Astrocyte (in vitro differentiated cells and primary cell): ENCODE data around the gene RPS6KB2. TPM values are rescaled to one million over a fixed set of nuclear protein-coding genes. Genes with fewer than 3 reads are reported as not detected.

ENCODE experiments used
- DNase-seq: peaks from one replicate; pipeline ENCODE4 v3.0.0-alpha.2; 2010; ENCODE audit warnings: low read depth
- FAIRE-seq: peaks from 2 replicates; lab custom pipeline; 2011; peaks lifted over from hg19 to GRCh38; lab: Jason Lieb, UNC
- H2AFZ ChIP-seq: 2 replicates; pipeline ENCODE4 v1.6.0; 2012; ENCODE audit warnings: low read depth, low read length, inconsistent platforms
- H3K27ac ChIP-seq: 2 replicates; pipeline ENCODE4 v1.5.1; 2011; ENCODE audit warnings: low read depth, low read length, inconsistent platforms
- H3K27me3 ChIP-seq: 2 replicates; pipeline ENCODE4 v1.6.0; 2011; ENCODE audit warnings: low read length, inconsistent platforms; ENCODE audit not compliant: insufficient read depth
- H3K36me3 ChIP-seq: 2 replicates; pipeline ENCODE4 v1.5.1; 2011; ENCODE audit warnings: low read length, inconsistent platforms; ENCODE audit not compliant: insufficient read depth
- H3K4me1 ChIP-seq: 2 replicates; pipeline ENCODE4 v1.5.1; 2011; ENCODE audit warnings: low read length, inconsistent platforms; ENCODE audit not compliant: insufficient read depth
- H3K4me2 ChIP-seq: 2 replicates; pipeline ENCODE4 v1.6.0; 2012; ENCODE audit warnings: low read length, inconsistent platforms
- H3K4me3 ChIP-seq: 2 replicates; pipeline ENCODE4 v1.5.1; 2011; ENCODE audit warnings: low read depth, mild to moderate bottlenecking, low read length, inconsistent platforms; ENCODE audit not compliant: insufficient read depth
- H3K79me2 ChIP-seq: 2 replicates; pipeline ENCODE4 v1.6.0; 2012; ENCODE audit warnings: mild to moderate bottlenecking, low read length, inconsistent platforms; ENCODE audit not compliant: insufficient read depth
- H3K9ac ChIP-seq: 2 replicates; pipeline ENCODE4 v1.6.0; 2012; ENCODE audit warnings: mild to moderate bottlenecking, low read length, inconsistent platforms
- H3K9me3 ChIP-seq: 2 replicates; pipeline ENCODE4 v1.5.1; 2012; ENCODE audit warnings: low read depth, mild to moderate bottlenecking, low read length, inconsistent platforms; ENCODE audit not compliant: insufficient read depth
- H4K20me1 ChIP-seq: 2 replicates; pipeline ENCODE4 v1.6.0; 2012; ENCODE audit warnings: low read length, inconsistent platforms; ENCODE audit not compliant: insufficient read depth
- H3K27ac Mint-ChIP-seq: one replicate; pipeline ENCODE4 v1.8.0; 2021; ENCODE audit warnings: mild to moderate bottlenecking, mixed read lengths; ENCODE audit not compliant: unreplicated experiment
- H3K27me3 Mint-ChIP-seq: one replicate; pipeline ENCODE4 v1.8.0; 2021; ENCODE audit warnings: low read depth, mixed read lengths; ENCODE audit not compliant: unreplicated experiment
- H3K36me3 Mint-ChIP-seq: one replicate; pipeline ENCODE4 v1.8.0; 2021; ENCODE audit warnings: low read depth, mixed read lengths; ENCODE audit not compliant: unreplicated experiment
- H3K4me1 Mint-ChIP-seq: one replicate; pipeline ENCODE4 v1.8.0; 2021; ENCODE audit warnings: low read depth, mixed read lengths; ENCODE audit not compliant: unreplicated experiment
- H3K4me3 Mint-ChIP-seq: one replicate; pipeline ENCODE4 v1.8.0; 2021; ENCODE audit warnings: mild to moderate bottlenecking, moderate library complexity, mixed read lengths; ENCODE audit not compliant: unreplicated experiment
- H3K9me3 Mint-ChIP-seq: one replicate; pipeline ENCODE4 v1.8.0; 2021; ENCODE audit warnings: mild to moderate bottlenecking, mixed read lengths; ENCODE audit not compliant: unreplicated experiment
- CTCF ChIP-seq: IDR thresholded peaks from 2 replicates; pipeline ENCODE4 v1.5.1; 2011; ENCODE audit warnings: low read depth, mild to moderate bottlenecking, inconsistent platforms, low read length, moderate library complexity; ENCODE audit not compliant: insufficient read depth
- EZH2 ChIP-seq: IDR thresholded peaks from 2 replicates; pipeline ENCODE4 v1.6.1; 2012; ENCODE audit warnings: mild to moderate bottlenecking, low read length, inconsistent platforms; ENCODE audit not compliant: insufficient read depth
- total RNA-seq: library from RNA; stranded (reverse); gene quantifications from 2 replicates; pipeline ENCODE4 v1.2.1, GENCODE V29; 2021

Gene RPS6KB2
- total RNA-seq, 1 donor from 2014 or later = 52.9 TPM

- Histone ChIP-seq H3K9ac (no peak overlapping the region), H3K27me3 (peaks cover 3% of the 10 kb centered on the region), H3K4me3 (no peak overlapping the region), H3K4me1 (peaks cover 17% of the 10 kb centered on the region), H3K36me3 (no peaks in the 10 kb centered on the region), H3K79me2 (peaks cover 10% of the 10 kb centered on the region), H2AFZ (no peak overlapping the region), H3K9me3 (no peaks in the 10 kb centered on the region), H3K27ac (no peak overlapping the region), H4K20me1 (peaks cover 8% of the 10 kb centered on the region), H3K4me2 (no peak overlapping the region)
- Mint-ChIP-seq H3K4me1 (peaks cover 20% of the 10 kb centered on the region), H3K36me3 (no peaks in the 10 kb centered on the region), H3K4me3 (peak overlapping the region; percentile 30), H3K27me3 (no peaks in the 10 kb centered on the region), H3K9me3 (no peaks in the 10 kb centered on the region), H3K27ac (no peak overlapping the region)
- DNase-seq = no peak
- no peak for FAIRE-seq
- TF ChIP-seq EZH2 = no peak
- no peak for TF ChIP-seq CTCF
These were observed 40.8 kb upstream of the RPS6KB2 start for GRCh38 chr11:67387518-67387917.

DNA sequence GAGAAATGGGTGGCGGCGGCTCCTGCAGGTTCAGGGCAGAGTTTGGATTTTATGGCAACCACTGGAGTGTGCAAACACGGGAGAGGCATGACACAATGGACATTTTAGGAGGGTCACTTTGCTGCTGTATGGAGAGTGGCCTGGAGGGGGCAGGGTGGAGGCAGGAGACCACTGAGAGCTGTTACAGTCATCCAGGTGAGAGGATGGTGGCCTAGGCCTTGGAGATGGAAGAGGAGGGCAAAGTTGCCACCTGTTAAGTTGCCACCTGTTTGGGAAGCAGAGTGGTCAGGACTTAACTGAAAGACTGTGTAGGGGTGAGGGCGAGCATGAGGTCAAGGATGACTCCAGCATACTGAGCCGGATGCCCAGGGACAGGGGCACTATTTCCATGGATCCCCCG lies 38.8 kb upstream of the RPS6KB2 start:
- no peaks in the 10 kb centered on the region for H3K9me3 Mint-ChIP-seq
- Histone ChIP-seq H3K4me3 (no peak overlapping the region), H2AFZ (no peak overlapping the region), H3K27ac (no peak overlapping the region), H3K4me1 (peaks cover 19% of the 10 kb centered on the region), H3K36me3 (no peaks in the 10 kb centered on the region), H4K20me1 (peaks cover 11% of the 10 kb centered on the region), H3K4me2 (no peak overlapping the region), H3K27me3 (peaks cover 3% of the 10 kb centered on the region), H3K9me3 (no peaks in the 10 kb centered on the region), H3K9ac (no peak overlapping the region), H3K79me2 (peaks cover 14% of the 10 kb centered on the region)
- peaks cover 4% of the 10 kb centered on the region for H3K36me3 Mint-ChIP-seq
- H3K4me1 Mint-ChIP-seq = peaks cover 22% of the 10 kb centered on the region
- peak overlapping the region; percentile 75 for H3K4me3 Mint-ChIP-seq
- DNase-seq = no peak
- peak; percentile 38 for TF ChIP-seq CTCF
- TF ChIP-seq EZH2 = no peak
- no peak for FAIRE-seq
- H3K27ac Mint-ChIP-seq = peak overlapping the region; percentile 12
- no peaks in the 10 kb centered on the region for H3K27me3 Mint-ChIP-seq

GRCh38 chr11:67390947-67391303 lies 37.4 kb upstream of the RPS6KB2 start:
- Mint-ChIP-seq H3K27ac (peak overlapping the region; percentile 78), H3K4me3 (peak overlapping the region; percentile 90)
- peak overlapping the region; percentile 91 for H2AFZ ChIP-seq

More at GRCh38 chr11:67390947-67391303, 37.4 kb upstream of the RPS6KB2 start:
- Histone ChIP-seq H3K27ac (peak overlapping the region; percentile 72), H3K4me3 (peak overlapping the region; percentile 74), H3K9ac (peak overlapping the region; percentile 85), H3K79me2 (peaks cover 14% of the 10 kb centered on the region), H3K4me1 (peaks cover 10% of the 10 kb centered on the region), H3K27me3 (no peaks in the 10 kb centered on the region), H3K36me3 (no peaks in the 10 kb centered on the region), H3K9me3 (no peaks in the 10 kb centered on the region), H4K20me1 (peaks cover 11% of the 10 kb centered on the region), H3K4me2 (peak overlapping the region; percentile 97)
- peaks cover 10% of the 10 kb centered on the region for H3K4me1 Mint-ChIP-seq
- DNase-seq (no peak), FAIRE-seq (no peak)
- H3K27me3 Mint-ChIP-seq = no peaks in the 10 kb centered on the region
- no peak for TF ChIP-seq EZH2
- TF ChIP-seq CTCF = no peak
- peaks cover 4% of the 10 kb centered on the region for H3K36me3 Mint-ChIP-seq
- no peaks in the 10 kb centered on the region for H3K9me3 Mint-ChIP-seq
